Activated naive CD4-positive, alpha-beta T cell treated with anti-CD3 and anti-CD28 coated beads for 36 hours (primary cell): ENCODE results near the gene EML6. TPM values are rescaled to one million over a fixed set of nuclear protein-coding genes. Genes with fewer than 3 reads are reported as not detected.

Experiments
- CTCF ChIA-PET: fragments of 350-600 bp; sonication (Branson Sonifier 250); formaldehyde crosslinking; loops from one replicate; lab custom pipeline; 2021; ENCODE audit warnings: antibody characterized with exemption; lab: Charles Lee
- DNase-seq: peaks from one replicate; pipeline ENCODE4 v3.0.0-alpha.2; 2020
- H3K27ac Mint-ChIP-seq: one replicate; pipeline ENCODE4 v1.8.0; 2021; ENCODE audit warnings: mild to moderate bottlenecking, mixed read lengths
- H3K27me3 Mint-ChIP-seq: one replicate; pipeline ENCODE4 v1.8.0; 2021; ENCODE audit warnings: low read depth, mixed read lengths
- H3K36me3 Mint-ChIP-seq: one replicate; pipeline ENCODE4 v1.8.0; 2021; ENCODE audit warnings: low read depth, mixed read lengths
- H3K4me1 Mint-ChIP-seq: one replicate; pipeline ENCODE4 v1.8.0; 2021; ENCODE audit warnings: low read depth, mixed read lengths
- H3K4me3 Mint-ChIP-seq: one replicate; pipeline ENCODE4 v1.8.0; 2021; ENCODE audit warnings: mild to moderate bottlenecking, moderate library complexity, mixed read lengths
- H3K9me3 Mint-ChIP-seq: one replicate; pipeline ENCODE4 v1.8.0; 2021; ENCODE audit warnings: mixed read lengths
- intact Hi-C: fragments of 100-400 bp; cut with micrococcal nuclease; formaldehyde crosslinking; loops from one replicate; pipeline ENCODE4 v1.15.1; 2023
- total RNA-seq, 2 experiments: library from RNA; stranded (reverse); gene quantifications; one replicate each; pipeline ENCODE4 v1.2.3, GENCODE V29; 2021

The EML6 gene
- total RNA-seq, 2 experiments from 2014 or later = 0.38 to 0.49 TPM

GRCh38 chr2:54962511-54962910 lies 239.0 kb downstream of the EML6 start:
- peaks cover 4% of the 10 kb centered on the region for H3K9me3 Mint-ChIP-seq
- CTCF ChIA-PET = no interaction called here

GRCh38 chr2:54962935-54963440 lies 239.5 kb downstream of the EML6 start:
- H3K36me3 Mint-ChIP-seq = peaks cover 3% of the 10 kb centered on the region
- peaks cover 5% of the 10 kb centered on the region for H3K9me3 Mint-ChIP-seq
- H3K27ac Mint-ChIP-seq = no peak overlapping the region
- intact Hi-C loops = no loop called here
- H3K4me3 Mint-ChIP-seq = no peak overlapping the region
- no peak for DNase-seq
- peaks cover 20% of the 10 kb centered on the region for H3K4me1 Mint-ChIP-seq
- CTCF ChIA-PET = interaction anchor here (0.6 kb wide), 2 partner anchors 167 to 518 kb away, joined by 6 read pairs; no protein-coding TSS in a partner anchor
- no peaks in the 10 kb centered on the region for H3K27me3 Mint-ChIP-seq

More at GRCh38 chr2:54962511-54962910, 239.0 kb downstream of the EML6 start:
- H3K27me3 Mint-ChIP-seq = no peaks in the 10 kb centered on the region
- H3K27ac Mint-ChIP-seq = no peak overlapping the region
- no peak overlapping the region for H3K4me3 Mint-ChIP-seq
- intact Hi-C loops = no loop called here
- H3K36me3 Mint-ChIP-seq = peaks cover 3% of the 10 kb centered on the region
- DNase-seq = no peak
- H3K4me1 Mint-ChIP-seq = peaks cover 20% of the 10 kb centered on the region

GRCh38 chr2:54963476-54963875 lies 240.0 kb downstream of the EML6 start:
- Mint-ChIP-seq H3K27me3 (no peaks in the 10 kb centered on the region), H3K4me3 (no peak overlapping the region), H3K36me3 (peaks cover 3% of the 10 kb centered on the region), H3K4me1 (peaks cover 20% of the 10 kb centered on the region), H3K9me3 (peaks cover 6% of the 10 kb centered on the region), H3K27ac (no peak overlapping the region)
- CTCF ChIA-PET = interaction anchor here (0.6 kb wide), 2 partner anchors 166 to 519 kb away, joined by 6 read pairs; no protein-coding TSS in a partner anchor
- intact Hi-C loops = no loop called here
- no peak for DNase-seq

GRCh38 chr2:54964271-54964670 lies 240.8 kb downstream of the EML6 start:
- Mint-ChIP-seq H3K4me3 (no peak overlapping the region), H3K9me3 (peaks cover 6% of the 10 kb centered on the region), H3K4me1 (peaks cover 20% of the 10 kb centered on the region), H3K27ac (no peak overlapping the region), H3K36me3 (peaks cover 3% of the 10 kb centered on the region), H3K27me3 (no peaks in the 10 kb centered on the region)
- intact Hi-C loops = no loop called here
- CTCF ChIA-PET = no interaction called here
- DNase-seq = no peak

DNA sequence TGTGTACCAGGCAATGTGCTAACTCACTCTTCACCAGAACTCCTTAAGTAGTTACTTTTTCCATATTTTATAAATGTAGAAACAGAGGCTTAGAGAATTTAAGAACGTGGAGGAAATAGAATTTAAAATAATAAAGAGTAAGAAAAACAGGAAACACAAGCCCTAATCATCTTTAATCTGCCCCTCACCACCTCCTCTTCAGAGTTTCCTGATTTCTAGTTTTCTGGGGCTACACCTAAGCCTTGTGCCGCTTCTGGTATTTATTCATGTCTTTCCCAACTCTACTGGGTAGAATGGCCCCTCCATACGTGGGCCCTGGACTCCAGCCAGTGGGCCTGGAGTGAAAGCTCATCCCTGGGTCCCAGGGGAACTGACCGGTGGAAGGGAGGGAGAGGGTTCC lies 241.4 kb downstream of the EML6 start:
- CTCF ChIA-PET = no interaction called here
- Mint-ChIP-seq H3K27me3 (no peaks in the 10 kb centered on the region), H3K4me1 (peaks cover 20% of the 10 kb centered on the region), H3K36me3 (peaks cover 3% of the 10 kb centered on the region), H3K4me3 (no peak overlapping the region), H3K27ac (no peak overlapping the region), H3K9me3 (peaks cover 6% of the 10 kb centered on the region)
- intact Hi-C loops = no loop called here
- no peak for DNase-seq

DNA sequence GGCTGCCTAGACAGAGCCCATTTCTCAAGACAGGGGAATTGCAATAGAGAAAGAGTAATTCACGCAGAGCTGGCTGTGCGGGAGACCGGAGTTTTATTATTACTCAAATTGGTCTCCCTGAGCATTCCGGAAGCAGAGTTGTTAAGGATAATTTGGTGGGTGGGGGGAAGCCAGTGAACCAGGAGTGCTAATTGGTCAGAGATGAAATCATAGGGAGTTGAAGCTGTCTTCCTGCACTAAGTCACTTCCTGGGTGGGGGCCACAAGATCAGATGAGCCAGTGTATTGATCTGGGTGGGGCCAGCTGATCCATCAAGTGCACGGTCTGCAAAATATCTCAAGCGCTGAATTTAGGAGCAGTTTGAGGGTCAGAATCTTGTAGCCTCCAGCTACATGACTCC lies 242.0 kb downstream of the EML6 start:
- CTCF ChIA-PET = no interaction called here
- H3K27ac Mint-ChIP-seq = no peak overlapping the region
- peaks cover 7% of the 10 kb centered on the region for H3K36me3 Mint-ChIP-seq
- DNase-seq = no peak
- H3K27me3 Mint-ChIP-seq = no peaks in the 10 kb centered on the region
- H3K4me1 Mint-ChIP-seq = peaks cover 20% of the 10 kb centered on the region
- intact Hi-C loops = no loop called here
- H3K9me3 Mint-ChIP-seq = peaks cover 6% of the 10 kb centered on the region
- no peak overlapping the region for H3K4me3 Mint-ChIP-seq

DNA sequence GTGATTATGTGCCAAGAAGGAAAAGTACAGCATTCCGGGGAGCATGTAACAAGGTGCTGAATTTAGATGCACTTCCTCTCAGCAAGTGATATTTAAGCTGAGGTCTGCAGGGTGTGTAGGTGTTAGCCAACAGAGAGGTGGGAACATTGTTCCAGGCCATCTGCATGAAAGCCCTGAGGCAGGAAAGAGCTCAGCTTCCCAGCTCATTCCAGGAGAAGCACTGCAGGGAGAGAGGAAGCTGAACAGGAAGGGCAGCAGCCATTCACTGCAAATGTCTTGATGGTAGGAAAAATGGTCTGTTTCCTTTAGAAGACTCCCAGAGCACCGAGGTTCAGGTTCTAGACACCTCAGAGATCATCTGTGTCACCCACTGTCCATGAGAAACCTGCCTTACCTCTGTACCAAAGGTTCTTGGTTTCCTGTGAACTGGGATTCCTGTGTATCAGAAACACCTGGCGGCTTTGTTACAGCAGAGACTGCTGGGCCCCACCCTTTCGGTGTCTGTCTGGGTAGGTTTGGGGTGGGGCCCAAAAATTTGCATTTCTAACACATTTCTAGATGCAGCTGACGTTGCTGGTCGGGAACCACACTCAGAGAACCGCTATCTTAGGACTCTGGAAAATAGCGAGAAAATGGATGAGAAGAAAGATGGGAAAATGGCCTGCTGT lies 242.8 kb downstream of the EML6 start:
- H3K27me3 Mint-ChIP-seq = no peaks in the 10 kb centered on the region
- DNase-seq = no peak
- no peak overlapping the region for H3K4me3 Mint-ChIP-seq
- peaks cover 23% of the 10 kb centered on the region for H3K4me1 Mint-ChIP-seq
- CTCF ChIA-PET = no interaction called here
- H3K36me3 Mint-ChIP-seq = peaks cover 12% of the 10 kb centered on the region
- H3K27ac Mint-ChIP-seq = no peak overlapping the region
- H3K9me3 Mint-ChIP-seq = peaks cover 6% of the 10 kb centered on the region
- intact Hi-C loops = no loop called here

DNA sequence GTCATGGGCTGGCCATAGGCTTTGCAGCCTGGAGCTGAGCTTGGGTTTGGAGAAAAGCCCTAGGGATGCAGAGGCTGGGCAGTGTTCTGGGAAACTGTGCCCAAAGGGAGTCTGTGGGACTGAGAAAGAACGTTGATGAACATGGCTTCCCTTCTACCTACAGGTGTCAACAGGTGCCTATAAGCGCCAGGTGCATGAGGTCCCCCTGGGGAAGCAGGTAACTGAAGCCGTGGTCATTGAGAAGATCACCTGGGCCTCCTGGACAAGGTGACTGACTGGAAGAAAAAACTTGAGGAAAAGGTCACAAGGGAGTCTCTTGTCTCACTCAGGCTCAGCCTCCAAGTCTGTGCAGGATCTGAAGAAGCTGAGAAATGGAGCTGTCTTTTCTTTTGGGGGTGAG lies 243.4 kb downstream of the EML6 start:
- Mint-ChIP-seq H3K36me3 (peaks cover 16% of the 10 kb centered on the region), H3K9me3 (peaks cover 6% of the 10 kb centered on the region), H3K27ac (no peak overlapping the region), H3K27me3 (no peaks in the 10 kb centered on the region), H3K4me3 (no peak overlapping the region), H3K4me1 (peaks cover 23% of the 10 kb centered on the region)
- DNase-seq = no peak
- CTCF ChIA-PET = no interaction called here
- intact Hi-C loops = no loop called here

- H3K36me3 Mint-ChIP-seq = peaks cover 16% of the 10 kb centered on the region
- intact Hi-C loops = no loop called here
- H3K27me3 Mint-ChIP-seq = no peaks in the 10 kb centered on the region
- CTCF ChIA-PET = no interaction called here
- no peak overlapping the region for H3K4me3 Mint-ChIP-seq
- no peak overlapping the region for H3K27ac Mint-ChIP-seq
- peaks cover 23% of the 10 kb centered on the region for H3K4me1 Mint-ChIP-seq
- peaks cover 6% of the 10 kb centered on the region for H3K9me3 Mint-ChIP-seq
- DNase-seq = no peak
These were observed 243.8 kb downstream of the EML6 start for GRCh38 chr2:54967269-54967668.

- peaks cover 6% of the 10 kb centered on the region for H3K9me3 Mint-ChIP-seq
These were observed 244.4 kb downstream of the EML6 start for GRCh38 chr2:54967759-54968365.

DNA sequence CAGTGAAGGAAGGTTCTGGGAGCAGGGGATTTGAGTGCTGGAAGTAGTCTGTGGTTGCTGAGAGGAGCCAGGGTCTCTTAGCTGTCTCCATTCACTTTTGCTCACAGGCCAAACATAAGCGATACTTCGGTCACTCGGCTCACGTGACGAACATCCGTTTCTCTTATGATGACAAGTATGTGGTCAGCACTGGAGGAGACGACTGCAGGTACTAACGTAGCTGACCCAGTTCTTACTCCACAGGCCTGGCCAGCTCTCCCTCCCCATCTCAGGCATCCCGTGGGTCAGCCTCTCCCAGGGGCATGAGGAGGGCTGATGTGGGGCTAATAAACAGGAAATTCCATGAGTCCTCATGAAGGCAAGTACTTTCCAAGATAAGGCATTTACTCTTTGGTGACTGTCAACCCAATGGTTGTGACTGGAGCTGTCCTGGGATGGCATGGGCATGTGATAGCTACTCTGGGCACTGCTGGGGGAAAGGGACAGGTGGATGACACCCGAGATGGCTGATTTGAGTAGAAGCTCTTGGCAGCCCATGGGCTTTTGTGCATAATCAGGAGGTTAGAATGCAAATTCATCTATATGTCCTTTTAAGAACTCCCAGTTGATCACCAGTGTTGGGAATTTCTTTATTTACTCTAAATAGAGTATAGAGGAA lies 245.2 kb downstream of the EML6 start:
- no peaks in the 10 kb centered on the region for H3K27me3 Mint-ChIP-seq
- H3K4me1 Mint-ChIP-seq = peaks cover 23% of the 10 kb centered on the region
- no peak overlapping the region for H3K27ac Mint-ChIP-seq
- peaks cover 6% of the 10 kb centered on the region for H3K9me3 Mint-ChIP-seq
- H3K4me3 Mint-ChIP-seq = no peak overlapping the region
- intact Hi-C loops = no loop called here
- H3K36me3 Mint-ChIP-seq = peaks cover 22% of the 10 kb centered on the region
- CTCF ChIA-PET = no interaction called here
- no peak for DNase-seq

More at GRCh38 chr2:54967759-54968365, 244.4 kb downstream of the EML6 start:
- Mint-ChIP-seq H3K27me3 (no peaks in the 10 kb centered on the region), H3K36me3 (peaks cover 18% of the 10 kb centered on the region), H3K4me3 (no peak overlapping the region), H3K4me1 (peaks cover 23% of the 10 kb centered on the region), H3K27ac (no peak overlapping the region)
- CTCF ChIA-PET = no interaction called here
- intact Hi-C loops = no loop called here
- no peak for DNase-seq

- H3K9me3 Mint-ChIP-seq = peaks cover 6% of the 10 kb centered on the region
- no peak overlapping the region for H3K27ac Mint-ChIP-seq
- H3K4me3 Mint-ChIP-seq = no peak overlapping the region
- H3K27me3 Mint-ChIP-seq = no peaks in the 10 kb centered on the region
- peaks cover 23% of the 10 kb centered on the region for H3K36me3 Mint-ChIP-seq
- H3K4me1 Mint-ChIP-seq = peaks cover 23% of the 10 kb centered on the region
- intact Hi-C loops = no loop called here
- no peak for DNase-seq
- CTCF ChIA-PET = no interaction called here
These were observed 246.0 kb downstream of the EML6 start for GRCh38 chr2:54969295-54969939.
